AG04450 (cell line): ENCODE data around the gene STAT4. TPM values are rescaled to one million over a fixed set of nuclear protein-coding genes. Genes with fewer than 3 reads are reported as not detected.

Source experiments
- CTCF ChIA-PET: fragments of 300-600, 350-600 bp; formaldehyde crosslinking; extraction: SDS; loops from one replicate; lab custom pipeline; 2022; ENCODE audit warnings: antibody characterized with exemption, inconsistent platforms; lab: Charles Lee
- POLR2A ChIA-PET: fragments of 350-600 bp; formaldehyde crosslinking; extraction: SDS; loops from one replicate; lab custom pipeline; 2021; ENCODE audit warnings: antibody characterized with exemption, inconsistent platforms; lab: Yijun Ruan, JAX
- DNase-seq: peaks from one replicate; pipeline ENCODE4 v3.0.0-alpha.2; 2011; ENCODE audit warnings: low read depth, low spot score
- H3K27ac ChIP-seq: one replicate; pipeline ENCODE4 v1.5.1; 2012; ENCODE audit warnings: low read depth, low read length, control low read depth
- H3K27me3 ChIP-seq: one replicate; pipeline ENCODE4 v1.6.0; 2012; ENCODE audit warnings: low read length; ENCODE audit not compliant: control insufficient read depth, insufficient read depth
- H3K4me3 ChIP-seq: 2 replicates; pipeline ENCODE4 v1.5.1; 2011; ENCODE audit warnings: mild to moderate bottlenecking, low read depth, low read length, control low read depth
- H3K9me3 ChIP-seq: 2 replicates; pipeline ENCODE4 v1.5.1; 2012; ENCODE audit warnings: low read length; ENCODE audit not compliant: control insufficient read depth, insufficient read depth
- polyA plus RNA-seq: library from polyadenylated mRNA; depleted of rRNA; stranded (reverse); fragments of >200 nt; gene quantifications from 2 replicates; pipeline ENCODE4 v1.2.3, GENCODE V29; 2011
- TF ChIP-seq, protein P1 (sequence below): IDR thresholded peaks from 2 replicates; pipeline ENCODE4 v1.5.1; 2011; ENCODE audit warnings: low read depth, low read length, control low read depth, inconsistent platforms

The STAT4 gene
- polyA plus RNA-seq, 1 experiment = 1.3 TPM

DNA sequence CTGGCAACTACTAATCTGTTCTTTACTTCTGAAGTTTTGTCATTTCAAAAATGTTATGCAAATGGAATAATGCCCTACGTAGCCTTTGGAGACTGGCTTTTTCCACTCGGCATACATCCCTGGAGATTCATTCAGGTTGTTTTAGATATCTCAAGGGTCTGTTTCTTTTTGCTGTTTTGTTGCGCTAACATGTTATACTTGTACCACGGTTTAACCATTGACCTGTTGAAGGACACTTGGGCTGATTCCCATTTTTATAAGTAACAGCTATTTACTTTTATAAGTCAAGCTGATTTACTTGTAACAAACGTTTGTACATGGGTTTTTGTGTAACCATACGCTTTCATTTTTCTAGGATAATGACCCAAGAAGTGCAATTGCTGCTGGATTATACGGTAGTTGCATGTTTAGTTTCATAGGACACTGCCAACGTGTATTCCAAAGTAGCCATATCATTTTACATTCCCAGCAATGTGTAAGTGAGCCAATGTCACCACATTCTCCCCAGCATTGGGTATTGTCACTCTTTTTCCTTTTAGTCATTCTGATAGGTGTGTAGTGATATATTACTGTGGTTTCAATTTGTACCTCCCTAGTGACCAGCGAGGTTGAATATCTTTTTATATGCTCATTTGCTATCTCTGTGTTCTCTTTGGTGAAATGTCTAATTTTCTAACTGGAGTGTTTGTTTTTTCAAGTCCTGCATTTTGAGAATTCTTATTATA, 36.5 kb upstream of the STAT4 start:
- no peak for DNase-seq
- H3K9me3 ChIP-seq = no peaks in the 10 kb centered on the region
- H3K27ac ChIP-seq = no peak overlapping the region
- H3K27me3 ChIP-seq = no peaks in the 10 kb centered on the region
- TF ChIP-seq, protein P1, sequence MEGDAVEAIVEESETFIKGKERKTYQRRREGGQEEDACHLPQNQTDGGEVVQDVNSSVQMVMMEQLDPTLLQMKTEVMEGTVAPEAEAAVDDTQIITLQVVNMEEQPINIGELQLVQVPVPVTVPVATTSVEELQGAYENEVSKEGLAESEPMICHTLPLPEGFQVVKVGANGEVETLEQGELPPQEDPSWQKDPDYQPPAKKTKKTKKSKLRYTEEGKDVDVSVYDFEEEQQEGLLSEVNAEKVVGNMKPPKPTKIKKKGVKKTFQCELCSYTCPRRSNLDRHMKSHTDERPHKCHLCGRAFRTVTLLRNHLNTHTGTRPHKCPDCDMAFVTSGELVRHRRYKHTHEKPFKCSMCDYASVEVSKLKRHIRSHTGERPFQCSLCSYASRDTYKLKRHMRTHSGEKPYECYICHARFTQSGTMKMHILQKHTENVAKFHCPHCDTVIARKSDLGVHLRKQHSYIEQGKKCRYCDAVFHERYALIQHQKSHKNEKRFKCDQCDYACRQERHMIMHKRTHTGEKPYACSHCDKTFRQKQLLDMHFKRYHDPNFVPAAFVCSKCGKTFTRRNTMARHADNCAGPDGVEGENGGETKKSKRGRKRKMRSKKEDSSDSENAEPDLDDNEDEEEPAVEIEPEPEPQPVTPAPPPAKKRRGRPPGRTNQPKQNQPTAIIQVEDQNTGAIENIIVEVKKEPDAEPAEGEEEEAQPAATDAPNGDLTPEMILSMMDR = no peak
- no peak overlapping the region for H3K4me3 ChIP-seq
- CTCF ChIA-PET = interaction anchor here (1.0 to 2.3 kb wide), 2 partner anchors 31 to 334 kb away, joined by 3 to 4 read pairs; no protein-coding TSS in a partner anchor
- POLR2A ChIA-PET = interaction anchor here (0.6 kb wide), 1 partner anchor 231 kb away, joined by 6 read pairs; no protein-coding TSS in a partner anchor

DNA sequence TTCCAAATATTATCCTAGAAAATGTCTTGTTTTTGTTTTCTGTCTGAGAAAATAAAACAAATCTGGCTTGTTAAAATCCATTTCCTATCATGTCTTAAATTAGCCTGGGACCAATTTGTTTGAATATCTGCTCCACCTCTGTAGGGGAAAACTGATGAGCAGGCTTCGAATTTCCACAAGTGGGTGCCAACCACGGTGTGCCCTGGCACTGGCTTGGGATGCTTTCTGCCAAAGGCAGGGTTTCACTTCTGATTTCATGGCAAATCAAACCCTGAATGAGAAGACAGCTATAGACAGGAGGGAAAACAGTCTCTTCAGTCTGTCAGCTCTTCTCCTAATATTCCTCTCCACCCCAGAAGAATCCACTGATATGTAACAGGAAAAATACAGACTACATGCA, 33.7 kb upstream of the STAT4 start:
- Histone ChIP-seq H3K27me3 (no peaks in the 10 kb centered on the region), H3K4me3 (no peak overlapping the region), H3K9me3 (no peaks in the 10 kb centered on the region), H3K27ac (no peak overlapping the region)
- POLR2A ChIA-PET = no interaction called here
- DNase-seq = no peak
- CTCF ChIA-PET = no interaction called here
- TF ChIP-seq, protein P1 = no peak

DNA sequence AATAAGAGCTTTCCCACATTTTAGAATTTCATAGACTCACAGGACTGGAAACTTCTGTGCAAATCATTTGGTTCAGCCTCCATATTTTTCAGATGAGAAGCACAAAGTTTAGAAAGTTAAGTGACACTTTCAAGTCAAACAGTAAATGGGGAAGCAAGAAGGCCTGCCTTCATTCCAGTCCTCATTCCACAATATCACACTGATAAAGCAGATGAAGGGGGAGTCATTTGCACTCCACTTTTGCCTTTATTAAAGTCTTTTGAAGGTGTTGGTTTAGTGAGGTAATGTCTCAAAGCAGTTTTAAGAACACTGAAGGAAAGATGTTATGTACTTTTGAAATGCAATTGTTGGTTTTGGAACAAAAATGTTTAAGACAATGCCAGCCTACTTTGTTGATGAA, 32.7 kb upstream of the STAT4 start:
- POLR2A ChIA-PET = no interaction called here
- TF ChIP-seq, protein P1 = no peak

DNA sequence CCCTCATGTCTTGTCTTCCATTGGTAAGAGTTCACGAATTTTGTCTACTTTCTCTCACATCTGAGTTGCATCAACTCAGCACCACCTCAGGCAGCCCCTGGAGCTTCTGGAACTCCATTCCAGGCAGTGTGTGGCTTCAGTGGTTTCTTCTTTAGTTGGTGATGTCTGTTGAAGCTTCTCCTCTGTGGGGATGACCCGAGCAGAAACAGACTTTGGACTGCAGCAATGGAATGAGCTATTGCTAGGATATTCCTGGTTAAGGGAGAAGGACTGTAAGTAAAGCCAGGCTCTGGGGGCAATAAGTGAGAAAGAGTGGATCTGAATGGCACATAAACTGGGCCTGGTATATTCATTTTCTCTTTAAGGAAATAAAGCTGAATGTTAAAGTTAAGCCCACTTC, 32.3 kb upstream of the STAT4 start:
- TF ChIP-seq, protein P1 = no peak
- Histone ChIP-seq H3K27me3 (no peaks in the 10 kb centered on the region), H3K9me3 (no peaks in the 10 kb centered on the region), H3K4me3 (no peak overlapping the region), H3K27ac (no peak overlapping the region)
- ChIA-PET CTCF (interaction anchor here (0.7 to 1.0 kb wide), 2 partner anchors 60 to 318 kb away, joined by 3 to 4 read pairs; no protein-coding TSS in a partner anchor), POLR2A (no interaction called here)
- DNase-seq = no peak

More for the DNA sequence above, 32.7 kb upstream of the STAT4 start:
- no peaks in the 10 kb centered on the region for H3K9me3 ChIP-seq
- H3K27ac ChIP-seq = no peak overlapping the region
- H3K4me3 ChIP-seq = no peak overlapping the region
- DNase-seq = no peak
- CTCF ChIA-PET = interaction anchor here (0.7 to 1.0 kb wide), 2 partner anchors 60 to 318 kb away, joined by 3 to 4 read pairs; no protein-coding TSS in a partner anchor
- no peaks in the 10 kb centered on the region for H3K27me3 ChIP-seq

DNA sequence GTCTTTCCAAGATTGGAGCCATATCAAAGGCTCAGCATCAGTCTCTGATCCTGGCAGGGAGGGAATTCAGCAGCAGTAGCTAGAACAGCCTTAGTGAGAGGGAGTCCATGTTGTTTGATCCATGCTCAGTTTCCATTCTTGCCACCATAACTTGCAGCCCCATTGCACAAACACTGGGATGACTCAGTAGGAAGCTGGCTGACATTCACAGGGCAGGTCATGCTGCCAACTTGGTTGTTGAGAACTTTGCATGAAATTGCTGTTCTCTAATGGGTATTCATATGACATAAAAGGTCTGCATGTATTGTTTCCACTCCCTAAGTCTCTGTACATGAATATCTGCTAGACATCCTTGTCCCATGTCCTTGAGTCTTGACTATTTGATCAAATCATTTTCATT, 29.9 kb upstream of the STAT4 start:
- POLR2A ChIA-PET = no interaction called here
- Histone ChIP-seq H3K9me3 (no peaks in the 10 kb centered on the region), H3K27ac (no peak overlapping the region), H3K27me3 (no peaks in the 10 kb centered on the region), H3K4me3 (no peak overlapping the region)
- CTCF ChIA-PET = interaction anchor here (1.2 to 1.3 kb wide), 2 partner anchors 142 to 321 kb away, joined by 3 to 9 read pairs; no protein-coding TSS in a partner anchor
- DNase-seq = no peak
- TF ChIP-seq, protein P1 = no peak
